H9 (cell line): ENCODE results near the gene SUGP1. TPM values are rescaled to one million over a fixed set of nuclear protein-coding genes. Genes with fewer than 3 reads are reported as not detected.

Source experiments
- DNase-seq: peaks from one replicate; pipeline ENCODE4 v3.0.0-alpha.2; 2017
- H2AFZ ChIP-seq: one replicate; pipeline ENCODE4 v1.6.1; 2013; ENCODE audit warnings: mild to moderate bottlenecking, low read length, control low read depth, moderate library complexity
- H2AK5ac ChIP-seq: 2 replicates; pipeline ENCODE4 v1.6.1; 2013; ENCODE audit warnings: low read length, control low read depth, mixed read lengths; ENCODE audit not compliant: insufficient read length
- H2BK120ac ChIP-seq: one replicate; pipeline ENCODE4 v1.6.1; 2013; ENCODE audit warnings: low read depth, mild to moderate bottlenecking, low read length, control low read depth, inconsistent platforms; ENCODE audit not compliant: poor library complexity, severe bottlenecking
- H2BK12ac ChIP-seq: 2 replicates; pipeline ENCODE4 v1.6.1; 2013; ENCODE audit warnings: low read length, control low read depth, mixed read lengths, low read depth; ENCODE audit not compliant: insufficient read length
- H2BK15ac ChIP-seq: 2 replicates; pipeline ENCODE4 v1.6.1; 2013; ENCODE audit warnings: low read depth, low read length, control low read depth
- H2BK20ac ChIP-seq: one replicate; pipeline ENCODE4 v1.6.1; 2013; ENCODE audit warnings: low read depth, mild to moderate bottlenecking, low read length, control low read depth, inconsistent platforms; ENCODE audit not compliant: poor library complexity, severe bottlenecking
- H2BK5ac ChIP-seq: 2 replicates; pipeline ENCODE4 v1.6.1; 2013; ENCODE audit warnings: low read length, control low read depth, mixed read lengths; ENCODE audit not compliant: insufficient read length
- H3K14ac ChIP-seq: 2 replicates; pipeline ENCODE4 v1.6.1; 2013; ENCODE audit warnings: low read length, control low read depth; ENCODE audit not compliant: insufficient read depth
- H3K18ac ChIP-seq: 2 replicates; pipeline ENCODE4 v1.6.1; 2013; ENCODE audit warnings: low read depth, mild to moderate bottlenecking, mixed read lengths, low read length, control low read depth; ENCODE audit not compliant: insufficient read length
- H3K23ac ChIP-seq: 2 replicates; pipeline ENCODE4 v1.6.1; 2013; ENCODE audit warnings: low read length, control low read depth, mixed read lengths, low read depth; ENCODE audit not compliant: insufficient read length
- H3K23me2 ChIP-seq: 2 replicates; pipeline ENCODE4 v1.6.1; 2013; ENCODE audit warnings: low read depth, mild to moderate bottlenecking, mixed read lengths, low read length, control low read depth; ENCODE audit not compliant: insufficient read length, poor library complexity, severe bottlenecking
- H3K27ac ChIP-seq: 2 replicates; pipeline ENCODE4 v1.5.1; 2013; ENCODE audit warnings: low read length, control low read depth, mixed read lengths, low read depth; ENCODE audit not compliant: insufficient read length
- H3K27me3 ChIP-seq: 2 replicates; pipeline ENCODE4 v1.6.1; 2013; ENCODE audit warnings: low read length, control low read depth, inconsistent platforms; ENCODE audit not compliant: insufficient read depth
- H3K4ac ChIP-seq: 2 replicates; pipeline ENCODE4 v1.6.1; 2013; ENCODE audit warnings: low read depth, mild to moderate bottlenecking, control low read depth, inconsistent platforms, low read length, moderate library complexity
- H3K4me1 ChIP-seq: 2 replicates; pipeline ENCODE4 v1.6.1; 2013; ENCODE audit warnings: low read length, control low read depth, inconsistent platforms; ENCODE audit not compliant: insufficient read depth
- H3K4me2 ChIP-seq: 2 replicates; pipeline ENCODE4 v1.6.1; 2013; ENCODE audit warnings: low read length, control low read depth, mixed read lengths; ENCODE audit not compliant: insufficient read length, insufficient read depth
- H3K56ac ChIP-seq: 2 replicates; pipeline ENCODE4 v1.6.1; 2013; ENCODE audit warnings: low read depth, mild to moderate bottlenecking, mixed read lengths, low read length, control low read depth; ENCODE audit not compliant: insufficient read length
- H3K79me1 ChIP-seq: 2 replicates; pipeline ENCODE4 v1.6.1; 2013; ENCODE audit warnings: low read depth, mild to moderate bottlenecking, moderate library complexity, low read length, control low read depth, inconsistent platforms; ENCODE audit not compliant: insufficient read depth, poor library complexity, severe bottlenecking
- H3K79me2 ChIP-seq: 2 replicates; pipeline ENCODE4 v1.6.1; 2013; ENCODE audit warnings: low read length, control low read depth, inconsistent platforms; ENCODE audit not compliant: insufficient read depth
- H3K9ac ChIP-seq: 2 replicates; pipeline ENCODE4 v1.6.1; 2013; ENCODE audit warnings: low read length, control low read depth, mixed read lengths; ENCODE audit not compliant: insufficient read length; ENCODE audit errors: extremely low read depth
- H3K9me3 ChIP-seq: one replicate; pipeline ENCODE4 v1.6.1; 2013; ENCODE audit warnings: low read depth, low read length, inconsistent platforms; ENCODE audit not compliant: control insufficient read depth
- H3T11ph ChIP-seq: one replicate; pipeline ENCODE4 v1.6.1; 2013; ENCODE audit warnings: mild to moderate bottlenecking, low read length, control low read depth, inconsistent platforms
- H4K20me1 ChIP-seq: one replicate; pipeline ENCODE4 v1.6.1; 2013; ENCODE audit not compliant: control insufficient read depth, insufficient read length, insufficient read depth
- H4K5ac ChIP-seq: 2 replicates; pipeline ENCODE4 v1.6.1; 2013; ENCODE audit warnings: low read depth, mild to moderate bottlenecking, mixed read lengths, low read length, control low read depth; ENCODE audit not compliant: insufficient read length
- H4K8ac ChIP-seq: replicated peaks from 2 replicates; pipeline ENCODE4 v1.6.1; 2013; ENCODE audit warnings: low read length, control low read depth, mixed read lengths, low read depth; ENCODE audit not compliant: insufficient read length
- H4K91ac ChIP-seq: 2 replicates; pipeline ENCODE4 v1.6.1; 2013; ENCODE audit warnings: low read depth, mild to moderate bottlenecking, moderate library complexity, mixed read lengths, low read length, control low read depth; ENCODE audit not compliant: insufficient read length
- H3K27ac Mint-ChIP-seq, 3 experiments: 2 replicates in 2 of 3; 3 replicates in 1 of 3; pipeline ENCODE4 v1.8.0; 2020 to 2021; ENCODE audit warnings: mixed read lengths in 3 of 3, mild to moderate bottlenecking in 1 of 3, moderate library complexity in 1 of 3
- H3K27me3 Mint-ChIP-seq: 2 replicates; pipeline ENCODE4 v1.8.0; 2021; ENCODE audit warnings: low read depth, mild to moderate bottlenecking, moderate library complexity, mixed read lengths
- H3K36me3 Mint-ChIP-seq, 3 experiments: 2 replicates in 2 of 3; 3 replicates in 1 of 3; pipeline ENCODE4 v1.8.0; 2020 to 2021; ENCODE audit warnings: low read depth in 3 of 3, mixed read lengths in 3 of 3; ENCODE audit not compliant: insufficient read depth in 1 of 3
- H3K4me1 Mint-ChIP-seq, 2 experiments: 2 replicates each; pipeline ENCODE4 v1.8.0; 2020; ENCODE audit warnings: mixed read lengths in 2 of 2
- H3K4me3 Mint-ChIP-seq, 2 experiments: 2 replicates in 1 of 2; 3 replicates in 1 of 2; pipeline ENCODE4 v1.8.0; 2020 to 2021; ENCODE audit warnings: mild to moderate bottlenecking in 2 of 2, mixed read lengths in 2 of 2, moderate library complexity in 1 of 2
- H3K9me3 Mint-ChIP-seq, 2 experiments: 2 replicates in 1 of 2; 3 replicates in 1 of 2; pipeline ENCODE4 v1.8.0; 2020; ENCODE audit warnings: mild to moderate bottlenecking in 2 of 2, mixed read lengths in 2 of 2, moderate library complexity in 1 of 2
- CTCF ChIP-seq: fragments of 200-600 bp; sonication (generic); conservative IDR thresholded peaks from 3 replicates; pipeline ENCODE4 v1.8.0; 2021; ENCODE audit warnings: antibody characterized with exemption, mild to moderate bottlenecking
- WGBS: extraction: QIAGEN DNeasy Blood & Tissue Kit; methylation state at CpG from one replicate; pipeline ENCODE4 v1.1.7; 2013; ENCODE audit warnings: missing lambda C conversion rate, low lambda C conversion rate, mixed read lengths; ENCODE audit not compliant: insufficient read length; ENCODE audit errors: extremely low coverage; 5-methylcytosine and 5-hydroxymethylcytosine counted together
- total RNA-seq: library from RNA; stranded (reverse); gene quantifications from 2 replicates; pipeline ENCODE4 v1.2.1, GENCODE V29; 2021

SUGP1 gene
- total RNA-seq, 1 experiment from 2014 or later: 103 TPM

- Histone ChIP-seq H3K9me3 (no peaks in the 10 kb centered on the region), H3K14ac (no peak overlapping the region), H4K20me1 (no peaks in the 10 kb centered on the region), H3K27ac (no peak overlapping the region), H3K18ac (no peak overlapping the region), H3K79me1 (no peaks in the 10 kb centered on the region), H2BK5ac (no peak overlapping the region), H3K4ac (no peak overlapping the region), H3K56ac (no peak overlapping the region), H2AFZ (no peak overlapping the region), H2BK120ac (no peak overlapping the region), H2BK15ac (no peak overlapping the region), H3K23ac (no peak overlapping the region), H4K91ac (no peak overlapping the region), H2BK20ac (no peak overlapping the region), H3K23me2 (no peaks in the 10 kb centered on the region), H2AK5ac (no peak overlapping the region), H3K4me1 (no peaks in the 10 kb centered on the region), H3T11ph (no peak overlapping the region), H2BK12ac (no peak overlapping the region), H3K79me2 (no peaks in the 10 kb centered on the region), H4K5ac (no peak overlapping the region), H3K9ac (no peak overlapping the region), H3K27me3 (peaks cover 4% of the 10 kb centered on the region; the same call in 1 of the 2 replicates), H4K8ac (no peak overlapping the region), H3K4me2 (no peak overlapping the region)
- H3K4me1 Mint-ChIP-seq: peaks cover 0 to 3% of the 10 kb centered on the region in 2 experiments; a peak in 1 of 4 replicates
- H3K27ac Mint-ChIP-seq: no peak overlapping the region; a peak in 1 of 7 replicates
- H3K4me3 Mint-ChIP-seq: peak overlapping the region in 1 of 2 experiments; percentile 29; a peak in 1 of 5 replicates
- H3K27me3 Mint-ChIP-seq: peaks cover 91% of the 10 kb centered on the region
- no peaks in the 10 kb centered on the region for H3K36me3 Mint-ChIP-seq
- peaks cover 0 to 9% of the 10 kb centered on the region in 2 experiments; a peak in 3 of 5 replicates for H3K9me3 Mint-ChIP-seq
- no CpG with 5 or more reads among the region's 5 CpGs for WGBS
- TF ChIP-seq CTCF: no peak
- no peak for DNase-seq
These were observed 94.1 kb downstream of the SUGP1 start for GRCh38 chr19:19226204-19226603.

Other genes starting within 250 kb of the SUGP1 start
- gene TMEM161A, start 182.0 kb downstream of the SUGP1 start, total RNA-seq: 40.9 and 41.7 TPM in 2 replicates
- 1.3 TPM in 2 replicates for gene MEF2B, start 150.2 kb downstream of the SUGP1 start, total RNA-seq
- 20.4 and 21.7 TPM in 2 replicates for gene BORCS8, start 128.4 kb downstream of the SUGP1 start, total RNA-seq
- gene RFXANK, start 128.3 kb downstream of the SUGP1 start, total RNA-seq: 78.9 and 81.8 TPM in 2 replicates
- gene NR2C2AP, start 117.1 kb downstream of the SUGP1 start, total RNA-seq: 30.7 and 31.7 TPM in 2 replicates
- gene NCAN, start 108.6 kb downstream of the SUGP1 start, total RNA-seq: 1.5 and 1.6 TPM in 2 replicates
- gene TM6SF2, start 47.2 kb downstream of the SUGP1 start, total RNA-seq: 3.2 and 3.5 TPM in 2 replicates
- 48.4 and 55.3 TPM in 2 replicates for gene MAU2, start 320 bp upstream of the SUGP1 start, total RNA-seq
- gene GATAD2A, start 85.2 kb upstream of the SUGP1 start, total RNA-seq: 189 and 198 TPM in 2 replicates
- 2.6 and 2.8 TPM in 2 replicates for gene TSSK6, start 195.0 kb upstream of the SUGP1 start, total RNA-seq
- 489 and 509 TPM in 2 replicates for gene NDUFA13, start 195.7 kb upstream of the SUGP1 start, total RNA-seq
- 15.7 and 16.6 TPM in 2 replicates for gene YJEFN3, start 208.4 kb upstream of the SUGP1 start, total RNA-seq
- gene CILP2, start 217.8 kb upstream of the SUGP1 start, total RNA-seq: 5.9 and 6.4 TPM in 2 replicates